Neural progenitor cell (in vitro differentiated cells): ENCODE measurements around the gene UQCRH. TPM values are rescaled to one million over a fixed set of nuclear protein-coding genes. Genes with fewer than 3 reads are reported as not detected.

Experiments used
- DNase-seq: peaks from one replicate; pipeline ENCODE4 v3.0.0-alpha.2; 2016; ENCODE audit warnings: low spot score
- H2AFZ ChIP-seq: fragments of 200-600 bp; sonication (generic); replicated peaks from 2 replicates; pipeline ENCODE4 v1.6.1; 2016; ENCODE audit warnings: antibody characterized with exemption
- H3F3A ChIP-seq: fragments of 200-600 bp; sonication (generic); 2 replicates; pipeline ENCODE4 v1.6.1; 2016; ENCODE audit warnings: antibody characterized with exemption, low read depth
- H3K27ac ChIP-seq: fragments of 200-600 bp; sonication (generic); 2 replicates; pipeline ENCODE4 v1.5.1; 2016; ENCODE audit warnings: mild to moderate bottlenecking
- H3K27me3 ChIP-seq: fragments of 200-600 bp; sonication (generic); 2 replicates; pipeline ENCODE4 v1.6.1; 2016; ENCODE audit warnings: mild to moderate bottlenecking, moderate library complexity
- H3K36me3 ChIP-seq: fragments of 200-600 bp; sonication (generic); 2 replicates; pipeline ENCODE4 v1.5.1; 2016
- H3K4me1 ChIP-seq: fragments of 200-600 bp; sonication (generic); 2 replicates; pipeline ENCODE4 v1.6.1; 2016; ENCODE audit warnings: mixed run types
- H3K4me2 ChIP-seq: fragments of 200-600 bp; sonication (generic); 2 replicates; pipeline ENCODE4 v1.6.1; 2016
- H3K4me3 ChIP-seq: fragments of 200-600 bp; sonication (generic); 2 replicates; pipeline ENCODE4 v1.5.1; 2016
- H3K79me2 ChIP-seq: fragments of 200-600 bp; sonication (generic); 2 replicates; pipeline ENCODE4 v1.6.1; 2016; ENCODE audit warnings: low read depth
- H3K9ac ChIP-seq: fragments of 200-600 bp; sonication (generic); 2 replicates; pipeline ENCODE4 v1.6.1; 2016
- H3K9me3 ChIP-seq: fragments of 200-600 bp; sonication (generic); 2 replicates; pipeline ENCODE4 v1.5.1; 2016; ENCODE audit warnings: low read depth
- H4K20me1 ChIP-seq: fragments of 200-600 bp; sonication (generic); 2 replicates; pipeline ENCODE4 v1.6.1; 2016; ENCODE audit warnings: low read depth
- H3K27ac Mint-ChIP-seq: 3 replicates; pipeline ENCODE4 v1.8.0; 2021; ENCODE audit warnings: mixed read lengths
- H3K27me3 Mint-ChIP-seq: 2 replicates; pipeline ENCODE4 v1.8.0; 2022; ENCODE audit warnings: low read depth, mild to moderate bottlenecking, inconsistent platforms, moderate library complexity, mixed read lengths; ENCODE audit not compliant: insufficient read depth
- H3K36me3 Mint-ChIP-seq: 3 replicates; pipeline ENCODE4 v1.8.0; 2021; ENCODE audit warnings: mixed read lengths
- H3K4me1 Mint-ChIP-seq: 3 replicates; pipeline ENCODE4 v1.8.0; 2021; ENCODE audit warnings: mixed read lengths
- H3K4me3 Mint-ChIP-seq: 3 replicates; pipeline ENCODE4 v1.8.0; 2021; ENCODE audit warnings: mild to moderate bottlenecking, moderate library complexity, mixed read lengths
- H3K9me3 Mint-ChIP-seq: 3 replicates; pipeline ENCODE4 v1.8.0; 2020; ENCODE audit warnings: mixed read lengths
- CTCF ChIP-seq: fragments of 200-600 bp; sonication (generic); IDR thresholded peaks from 2 replicates; pipeline ENCODE4 v1.5.1; 2017; ENCODE audit warnings: antibody characterized with exemption, mild to moderate bottlenecking
- EZH2 ChIP-seq: fragments of 200-600 bp; sonication (generic); IDR thresholded peaks from 2 replicates; pipeline ENCODE4 v1.6.1; 2017; ENCODE audit warnings: antibody characterized with exemption, mild to moderate bottlenecking, moderate library complexity
- EZH2phosphoT487 ChIP-seq: fragments of 200-600 bp; sonication (generic); IDR thresholded peaks from 2 replicates; pipeline ENCODE4 v1.6.1; 2017; ENCODE audit warnings: antibody characterized with exemption
- total RNA-seq: library from RNA; depleted of rRNA; stranded (reverse); fragments of >200 nt; gene quantifications from 2 replicates; pipeline ENCODE4 v1.2.3, GENCODE V29; 2015; ENCODE audit warnings: low replicate concordance

UQCRH gene
- total RNA-seq, 1 donor from 2014 or later, result 872 TPM

DNA sequence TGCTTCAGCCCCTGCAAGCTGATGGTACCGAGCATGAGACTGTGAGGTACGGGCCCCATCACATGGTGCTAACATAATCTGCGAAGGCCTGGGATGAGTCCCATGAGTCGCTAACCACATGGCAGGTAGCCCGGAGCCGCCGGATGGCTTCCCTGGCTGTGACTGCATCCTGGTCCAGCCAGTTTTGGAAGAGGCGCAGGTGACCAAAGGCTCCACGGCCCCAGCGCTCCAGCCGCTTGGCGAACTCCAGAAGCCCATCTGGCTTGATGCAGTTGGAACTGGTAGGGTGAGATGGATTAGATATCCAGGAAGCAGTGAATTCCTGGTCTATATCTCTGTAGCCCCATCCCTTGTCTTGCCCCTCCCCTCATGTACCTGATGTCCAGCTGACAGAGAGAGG is 24.7 kb upstream of the UQCRH start:
- TF ChIP-seq EZH2, result no peak
- no peak for TF ChIP-seq CTCF
- no peak for TF ChIP-seq EZH2phosphoT487

GRCh38 chr1:46280092-46280491 is 23.4 kb upstream of the UQCRH start:
- Mint-ChIP-seq H3K27ac (no peak overlapping the region), H3K27me3 (peaks cover 3% of the 10 kb centered on the region), H3K4me1 (no peaks in the 10 kb centered on the region), H3K36me3 (peaks cover 50% of the 10 kb centered on the region), H3K9me3 (no peaks in the 10 kb centered on the region), H3K4me3 (no peak overlapping the region)
- Histone ChIP-seq H3K36me3 (no peaks in the 10 kb centered on the region), H3K4me3 (no peak overlapping the region), H3K4me2 (no peak overlapping the region), H4K20me1 (peaks cover 1% of the 10 kb centered on the region), H3K9ac (no peak overlapping the region), H3K9me3 (no peaks in the 10 kb centered on the region), H3K27ac (peak overlapping the region; percentile 26), H3K79me2 (no peaks in the 10 kb centered on the region), H3K27me3 (no peaks in the 10 kb centered on the region), H3K4me1 (no peaks in the 10 kb centered on the region), H2AFZ (no peak overlapping the region), H3F3A (peaks cover 17% of the 10 kb centered on the region)
- no peak for DNase-seq
- TF ChIP-seq EZH2phosphoT487 (no peak), CTCF (no peak), EZH2 (no peak)

More for the DNA sequence above, 24.7 kb upstream of the UQCRH start:
- H2AFZ ChIP-seq, result no peak overlapping the region
- H3K4me3 ChIP-seq, result no peak overlapping the region
- no peaks in the 10 kb centered on the region for H3K4me1 ChIP-seq
- Mint-ChIP-seq H3K4me3 (no peak overlapping the region), H3K36me3 (peaks cover 55% of the 10 kb centered on the region), H3K4me1 (no peaks in the 10 kb centered on the region), H3K27ac (no peak overlapping the region), H3K9me3 (no peaks in the 10 kb centered on the region), H3K27me3 (peaks cover 3% of the 10 kb centered on the region)
- H3K27ac ChIP-seq, result no peak overlapping the region
- H4K20me1 ChIP-seq, result no peaks in the 10 kb centered on the region
- H3K9me3 ChIP-seq, result no peaks in the 10 kb centered on the region
- DNase-seq, result no peak
- no peak overlapping the region for H3K4me2 ChIP-seq
- no peaks in the 10 kb centered on the region for H3K79me2 ChIP-seq
- H3K27me3 ChIP-seq, result no peaks in the 10 kb centered on the region
- H3K36me3 ChIP-seq, result peaks cover 4% of the 10 kb centered on the region
- peaks cover 17% of the 10 kb centered on the region for H3F3A ChIP-seq
- H3K9ac ChIP-seq, result no peak overlapping the region

GRCh38 chr1:46281021-46281420 is 22.5 kb upstream of the UQCRH start:
- H3K36me3 Mint-ChIP-seq, result peaks cover 40% of the 10 kb centered on the region
- H3K27ac Mint-ChIP-seq, result no peak overlapping the region
- no peak overlapping the region for H2AFZ ChIP-seq
- H3K4me3 Mint-ChIP-seq, result no peak overlapping the region
- no peak overlapping the region for H3K27ac ChIP-seq
- no peaks in the 10 kb centered on the region for H3K9me3 Mint-ChIP-seq
- H4K20me1 ChIP-seq, result peaks cover 3% of the 10 kb centered on the region
- H3K4me1 ChIP-seq, result no peaks in the 10 kb centered on the region
- no peak for DNase-seq
- no peaks in the 10 kb centered on the region for H3K79me2 ChIP-seq
- no peaks in the 10 kb centered on the region for H3K36me3 ChIP-seq
- H3F3A ChIP-seq, result peaks cover 17% of the 10 kb centered on the region
- H3K9me3 ChIP-seq, result no peaks in the 10 kb centered on the region
- H3K4me1 Mint-ChIP-seq, result no peaks in the 10 kb centered on the region
- H3K4me2 ChIP-seq, result no peak overlapping the region
- no peaks in the 10 kb centered on the region for H3K27me3 ChIP-seq
- H3K27me3 Mint-ChIP-seq, result peaks cover 3% of the 10 kb centered on the region
- H3K4me3 ChIP-seq, result no peak overlapping the region
- TF ChIP-seq EZH2phosphoT487, result no peak
- no peak for TF ChIP-seq EZH2
- TF ChIP-seq CTCF, result no peak
- H3K9ac ChIP-seq, result no peak overlapping the region
